ENCODE measurements around the gene BCAS1. TPM values are rescaled to one million over a fixed set of nuclear protein-coding genes. Genes with fewer than 3 reads are reported as not detected.
"Not testable (repeated sequence)": the region's sequence is repeated elsewhere in the genome, so short reads cannot be mapped to it uniquely, and the experiment has no call there.

BCAS1 gene
- polyA plus RNA-seq, 1 of the 3 experiments (the other 2 are of a cell fraction) = not detected

DNA sequence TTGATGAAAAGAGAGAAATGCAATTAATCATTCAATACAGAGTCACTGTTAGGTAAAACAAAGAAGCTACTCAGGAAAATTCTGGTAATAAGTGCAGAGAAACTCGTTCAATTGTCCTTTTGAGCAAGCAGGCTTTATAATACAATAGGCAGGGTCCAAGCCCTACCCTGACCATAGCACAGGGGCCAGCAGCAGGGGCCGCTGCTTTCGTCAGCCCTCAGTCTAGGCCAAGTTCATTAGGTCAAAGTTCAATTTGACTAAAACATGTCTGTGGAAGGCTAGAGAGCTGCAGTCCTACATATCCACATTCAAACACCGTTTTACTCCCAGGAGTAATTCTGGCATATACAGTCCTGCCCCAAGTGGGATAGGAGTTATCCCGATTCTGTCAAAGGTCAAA lies 94.6 kb downstream of the BCAS1 start:
- Histone ChIP-seq H4K20me1 (ENCODE audit: insufficient read depth) (no peaks in the 10 kb centered on the region), H2AFZ (ENCODE audit: low read depth) (no peak overlapping the region), H3F3A (replicated peaks; ENCODE audit: insufficient read depth) (no peaks in the 10 kb centered on the region), H3K9ac (no peak overlapping the region), H3K4me2 (no peak overlapping the region), H3K4me3 (ENCODE audit: low read depth in 2 of 2, low read length in 1 of 2) (no peak overlapping the region), H3K36me3 (replicated peaks in 1 of 2; ENCODE audit: control insufficient read depth in 1 of 2, insufficient read depth in 2 of 2, low read length in 1 of 2) (no peaks in the 10 kb centered on the region), H3K27me3 (ENCODE audit: insufficient read depth) (no peaks in the 10 kb centered on the region), H3K79me2 (ENCODE audit: insufficient read depth) (no peaks in the 10 kb centered on the region), H3K27ac (ENCODE audit: low read depth in 2 of 2, low read length in 1 of 2) (no peak overlapping the region), H3K9me3 (no peaks in the 10 kb centered on the region), H3K4me1 (ENCODE audit: control insufficient read depth in 1 of 2, insufficient read depth in 2 of 2, low read depth in 1 of 2, low read length in 1 of 2) (no peaks in the 10 kb centered on the region), H3K9me2 (no peaks in the 10 kb centered on the region)
- WGBS (ENCODE audit: low lambda C conversion rate) = 42% methylated on average over 4 of the region's 5 CpGs
- TF ChIP-seq, protein P1, sequence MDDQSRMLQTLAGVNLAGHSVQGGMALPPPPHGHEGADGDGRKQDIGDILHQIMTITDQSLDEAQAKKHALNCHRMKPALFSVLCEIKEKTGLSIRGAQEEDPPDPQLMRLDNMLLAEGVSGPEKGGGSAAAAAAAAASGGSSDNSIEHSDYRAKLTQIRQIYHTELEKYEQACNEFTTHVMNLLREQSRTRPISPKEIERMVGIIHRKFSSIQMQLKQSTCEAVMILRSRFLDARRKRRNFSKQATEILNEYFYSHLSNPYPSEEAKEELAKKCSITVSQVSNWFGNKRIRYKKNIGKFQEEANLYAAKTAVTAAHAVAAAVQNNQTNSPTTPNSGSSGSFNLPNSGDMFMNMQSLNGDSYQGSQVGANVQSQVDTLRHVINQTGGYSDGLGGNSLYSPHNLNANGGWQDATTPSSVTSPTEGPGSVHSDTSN (IDR thresholded peaks at IDR 0.05) = no peak
- TF ChIP-seq, protein P2, sequence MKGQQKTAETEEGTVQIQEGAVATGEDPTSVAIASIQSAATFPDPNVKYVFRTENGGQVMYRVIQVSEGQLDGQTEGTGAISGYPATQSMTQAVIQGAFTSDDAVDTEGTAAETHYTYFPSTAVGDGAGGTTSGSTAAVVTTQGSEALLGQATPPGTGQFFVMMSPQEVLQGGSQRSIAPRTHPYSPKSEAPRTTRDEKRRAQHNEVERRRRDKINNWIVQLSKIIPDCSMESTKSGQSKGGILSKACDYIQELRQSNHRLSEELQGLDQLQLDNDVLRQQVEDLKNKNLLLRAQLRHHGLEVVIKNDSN (IDR thresholded peaks at IDR 0.05; ENCODE audit: borderline replicate concordance, low read depth) = no peak
- TF ChIP-seq RAD21 (IDR thresholded peaks at IDR 0.05; ENCODE audit: low read length) = no peak
- no peak for TF ChIP-seq TEAD4 (IDR thresholded peaks at IDR 0.05; ENCODE audit: borderline replicate concordance, insufficient read depth)
- no peak for TF ChIP-seq EZH2phosphoT487 (IDR thresholded peaks at IDR 0.05; ENCODE audit: borderline replicate concordance, low read depth)
- POLR2A ChIA-PET = no interaction called here
- DNase-seq = no peak
- CTCF ChIA-PET = interaction anchor here (1.0 kb wide), 1 partner anchor 25 kb away, joined by 3 read pairs; no protein-coding TSS in a partner anchor

DNA sequence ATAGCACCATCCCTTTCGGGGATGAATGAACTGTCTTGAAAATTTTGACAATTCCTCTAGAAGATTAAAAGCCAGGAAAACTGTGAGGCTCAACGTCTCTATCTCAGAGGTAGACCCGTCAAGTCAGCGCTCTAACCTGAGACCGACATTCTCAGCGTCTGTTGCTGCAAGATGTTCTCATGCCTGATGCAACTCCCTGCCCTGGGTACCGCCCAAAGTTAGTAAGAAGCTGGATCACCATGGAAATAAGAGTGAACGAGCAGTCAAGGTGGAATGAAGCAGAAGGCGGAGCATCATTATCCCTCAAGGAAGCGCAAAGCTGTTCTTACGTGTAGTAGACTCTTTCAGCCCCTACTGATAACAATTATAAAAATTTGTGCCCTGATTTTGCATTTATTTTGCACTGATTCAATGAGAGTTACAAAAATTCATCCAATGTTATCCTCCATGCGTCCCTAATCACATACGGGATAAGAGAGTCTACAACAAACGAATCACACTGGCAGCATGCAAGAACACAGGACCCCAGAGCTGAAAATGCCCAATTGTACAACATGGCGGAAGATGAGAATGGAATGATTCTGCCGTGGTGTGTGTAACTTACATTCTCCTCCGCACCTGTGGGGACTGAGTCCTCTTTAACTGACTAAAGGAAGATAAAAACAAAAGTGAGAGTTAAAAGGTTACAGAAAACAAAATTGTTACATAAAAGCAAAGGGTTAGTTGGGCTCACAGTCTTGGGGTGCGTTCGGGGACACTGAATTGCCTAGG lies 95.4 kb downstream of the BCAS1 start:
- Histone ChIP-seq H3K4me2 (no peak overlapping the region), H3K9me3 (no peaks in the 10 kb centered on the region), H4K20me1 (ENCODE audit: insufficient read depth) (no peaks in the 10 kb centered on the region), H2AFZ (ENCODE audit: low read depth) (no peak overlapping the region), H3K27me3 (ENCODE audit: insufficient read depth) (no peaks in the 10 kb centered on the region), H3K9me2 (no peaks in the 10 kb centered on the region), H3K4me1 (ENCODE audit: control insufficient read depth in 1 of 2, insufficient read depth in 2 of 2, low read depth in 1 of 2, low read length in 1 of 2) (no peaks in the 10 kb centered on the region), H3F3A (replicated peaks; ENCODE audit: insufficient read depth) (no peaks in the 10 kb centered on the region), H3K79me2 (ENCODE audit: insufficient read depth) (no peaks in the 10 kb centered on the region), H3K4me3 (ENCODE audit: low read depth in 2 of 2, low read length in 1 of 2) (no peak overlapping the region), H3K36me3 (replicated peaks in 1 of 2; ENCODE audit: control insufficient read depth in 1 of 2, insufficient read depth in 2 of 2, low read length in 1 of 2) (no peaks in the 10 kb centered on the region), H3K27ac (ENCODE audit: low read depth in 2 of 2, low read length in 1 of 2) (no peak overlapping the region), H3K9ac (no peak overlapping the region)
- ChIA-PET CTCF (interaction anchor here (1.0 kb wide), 1 partner anchor 24 kb away, joined by 3 read pairs; no protein-coding TSS in a partner anchor), POLR2A (no interaction called here)
- WGBS (ENCODE audit: low lambda C conversion rate) = 71% methylated on average over 19 of the region's 19 CpGs
- TF ChIP-seq, protein P1 (IDR thresholded peaks at IDR 0.05) = no peak
- TF ChIP-seq ELF1 (IDR thresholded peaks at IDR 0.05) (no peak), RFX5 (IDR thresholded peaks at IDR 0.05; ENCODE audit: low read length) (no peak), MXI1 (IDR thresholded peaks at IDR 0.05; ENCODE audit: low read depth, low read length) (no peak)
- DNase-seq = no peak

DNA sequence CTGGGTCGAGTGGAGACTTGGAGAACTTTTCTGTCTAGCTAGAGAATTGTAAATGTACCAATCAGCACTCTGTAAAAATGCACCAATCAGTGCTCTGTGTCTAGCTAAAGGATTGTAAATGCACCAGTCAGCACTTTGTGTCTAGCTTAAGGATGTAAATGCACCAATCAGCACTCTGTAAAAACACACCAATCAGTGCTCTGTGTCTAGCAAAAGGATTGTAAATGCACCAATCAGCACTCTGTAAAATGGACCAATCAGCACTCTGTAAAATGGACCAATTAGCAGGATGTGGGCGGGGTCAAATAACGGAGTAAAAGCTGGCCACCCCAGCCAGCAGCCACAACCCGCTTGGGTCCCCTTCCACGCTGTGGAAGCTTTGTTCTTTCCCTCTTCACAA lies 96.5 kb downstream of the BCAS1 start:
- H3K27ac ChIP-seq (ENCODE audit: low read depth in 2 of 2, low read length in 1 of 2); H3K9me2 ChIP-seq; H3K4me1 ChIP-seq (ENCODE audit: control insufficient read depth in 1 of 2, insufficient read depth in 2 of 2, low read depth in 1 of 2, low read length in 1 of 2); DNase-seq; H3K27me3 ChIP-seq (ENCODE audit: insufficient read depth); H3K79me2 ChIP-seq (ENCODE audit: insufficient read depth); H4K20me1 ChIP-seq (ENCODE audit: insufficient read depth); H3K4me3 ChIP-seq (ENCODE audit: low read depth in 2 of 2, low read length in 1 of 2); POLR2A ChIA-PET; H3F3A ChIP-seq (replicated peaks; ENCODE audit: insufficient read depth); H2AFZ ChIP-seq (ENCODE audit: low read depth); H3K36me3 ChIP-seq (replicated peaks in 1 of 2; ENCODE audit: control insufficient read depth in 1 of 2, insufficient read depth in 2 of 2, low read length in 1 of 2); H3K9me3 ChIP-seq; H3K9ac ChIP-seq; H3K4me2 ChIP-seq; CTCF ChIA-PET: not testable (repeated sequence)
- WGBS (ENCODE audit: low lambda C conversion rate) = 46% methylated on average over 5 of the region's 5 CpGs

All from SK-N-SH (cell line).